Measurements from ENCODE around the gene FBL. TPM values are rescaled to one million over a fixed set of nuclear protein-coding genes. Genes with fewer than 3 reads are reported as not detected.

Gene FBL
- total RNA-seq, 4 donors from 2014 or later: 40.4 to 79.4 (median 67.0) TPM

DNA sequence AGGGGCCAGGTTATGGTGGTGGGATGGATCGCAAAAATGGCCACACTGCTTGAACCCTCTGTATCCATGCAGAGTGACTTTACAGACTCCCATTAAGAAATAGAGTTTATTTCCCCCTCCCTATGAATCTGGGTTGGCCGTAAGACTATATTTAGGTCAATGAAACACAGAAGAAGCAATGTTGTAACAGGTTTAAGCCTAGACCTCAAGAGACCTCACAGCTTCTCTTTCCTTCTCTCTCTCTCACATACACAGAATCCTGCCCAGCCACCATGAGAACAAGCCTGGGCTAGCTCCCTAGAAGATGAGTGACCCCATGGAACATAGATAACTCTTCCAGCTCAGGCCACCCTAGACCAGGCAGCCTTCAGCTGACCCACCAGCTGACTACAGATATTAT is 21.0 kb upstream of the FBL start:
- in situ Hi-C loops (cut with MboI; ENCODE audit: low sequenced_read_pairs in 4 of 4) (no loop called here), intact Hi-C loops (cut with DNase I; ENCODE audit: low total_unique reads) (no loop called here)
- H3K36me3 ChIP-seq: no peaks in the 10 kb centered on the region
- no peak for DNase-seq
- H3K27ac ChIP-seq: no peak overlapping the region
- ATAC-seq: peak in 1 of 2 donors; percentile 94
- TF ChIP-seq, protein P1, sequence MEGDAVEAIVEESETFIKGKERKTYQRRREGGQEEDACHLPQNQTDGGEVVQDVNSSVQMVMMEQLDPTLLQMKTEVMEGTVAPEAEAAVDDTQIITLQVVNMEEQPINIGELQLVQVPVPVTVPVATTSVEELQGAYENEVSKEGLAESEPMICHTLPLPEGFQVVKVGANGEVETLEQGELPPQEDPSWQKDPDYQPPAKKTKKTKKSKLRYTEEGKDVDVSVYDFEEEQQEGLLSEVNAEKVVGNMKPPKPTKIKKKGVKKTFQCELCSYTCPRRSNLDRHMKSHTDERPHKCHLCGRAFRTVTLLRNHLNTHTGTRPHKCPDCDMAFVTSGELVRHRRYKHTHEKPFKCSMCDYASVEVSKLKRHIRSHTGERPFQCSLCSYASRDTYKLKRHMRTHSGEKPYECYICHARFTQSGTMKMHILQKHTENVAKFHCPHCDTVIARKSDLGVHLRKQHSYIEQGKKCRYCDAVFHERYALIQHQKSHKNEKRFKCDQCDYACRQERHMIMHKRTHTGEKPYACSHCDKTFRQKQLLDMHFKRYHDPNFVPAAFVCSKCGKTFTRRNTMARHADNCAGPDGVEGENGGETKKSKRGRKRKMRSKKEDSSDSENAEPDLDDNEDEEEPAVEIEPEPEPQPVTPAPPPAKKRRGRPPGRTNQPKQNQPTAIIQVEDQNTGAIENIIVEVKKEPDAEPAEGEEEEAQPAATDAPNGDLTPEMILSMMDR (IDR thresholded peaks at IDR 0.05 in 4 of 5, conservative IDR thresholded peaks at IDR 0.05 in 1 of 5): no peak
- TF ChIP-seq POLR2A (IDR thresholded peaks at IDR 0.05): no peak
- no peaks in the 10 kb centered on the region for H3K27me3 ChIP-seq
- no peak overlapping the region for H3K4me3 ChIP-seq
- H3K4me1 ChIP-seq: no peaks in the 10 kb centered on the region
- H3K9me3 ChIP-seq: no peaks in the 10 kb centered on the region

GRCh38 chr19:39865953-39866352 is 19.8 kb upstream of the FBL start:
- no peaks in the 10 kb centered on the region for H3K36me3 ChIP-seq
- no peak for DNase-seq
- H3K4me1 ChIP-seq: no peaks in the 10 kb centered on the region
- H3K27me3 ChIP-seq: no peaks in the 10 kb centered on the region
- no peak overlapping the region for H3K27ac ChIP-seq
- TF ChIP-seq, protein P1 (IDR thresholded peaks at IDR 0.05 in 4 of 5, conservative IDR thresholded peaks at IDR 0.05 in 1 of 5): no peak
- TF ChIP-seq POLR2A (IDR thresholded peaks at IDR 0.05): no peak
- no peak overlapping the region for H3K4me3 ChIP-seq
- in situ Hi-C loops (cut with MboI; ENCODE audit: low sequenced_read_pairs in 4 of 4): no loop called here
- H3K9me3 ChIP-seq: no peaks in the 10 kb centered on the region
- ATAC-seq: no peak
- intact Hi-C loops (cut with DNase I; ENCODE audit: low total_unique reads): no loop called here

- H3K27ac ChIP-seq: no peak overlapping the region
- TF ChIP-seq, protein P1 (IDR thresholded peaks at IDR 0.05 in 4 of 5, conservative IDR thresholded peaks at IDR 0.05 in 1 of 5): no peak
- TF ChIP-seq POLR2A (IDR thresholded peaks at IDR 0.05): no peak
- no peaks in the 10 kb centered on the region for H3K4me1 ChIP-seq
- no peak for DNase-seq
- H3K9me3 ChIP-seq: no peaks in the 10 kb centered on the region
- in situ Hi-C loops (cut with MboI; ENCODE audit: low sequenced_read_pairs in 4 of 4) (no loop called here), intact Hi-C loops (cut with DNase I; ENCODE audit: low total_unique reads) (no loop called here)
- no peak overlapping the region for H3K4me3 ChIP-seq
- H3K27me3 ChIP-seq: no peaks in the 10 kb centered on the region
- no peaks in the 10 kb centered on the region for H3K36me3 ChIP-seq
- no peak for ATAC-seq
These were observed 19.0 kb upstream of the FBL start for GRCh38 chr19:39865186-39865585.

GRCh38 chr19:39864118-39864517 is 17.9 kb upstream of the FBL start:
- ATAC-seq: no peak
- H3K27me3 ChIP-seq: no peaks in the 10 kb centered on the region
- DNase-seq: no peak
- H3K4me1 ChIP-seq: no peaks in the 10 kb centered on the region
- H3K9me3 ChIP-seq: no peaks in the 10 kb centered on the region
- H3K4me3 ChIP-seq: no peak overlapping the region
- TF ChIP-seq, protein P1 (IDR thresholded peaks at IDR 0.05 in 4 of 5, conservative IDR thresholded peaks at IDR 0.05 in 1 of 5): no peak
- no peak for TF ChIP-seq POLR2A (IDR thresholded peaks at IDR 0.05)
- in situ Hi-C loops (cut with MboI; ENCODE audit: low sequenced_read_pairs in 4 of 4) (no loop called here), intact Hi-C loops (cut with DNase I; ENCODE audit: low total_unique reads) (no loop called here)
- H3K36me3 ChIP-seq: no peaks in the 10 kb centered on the region
- H3K27ac ChIP-seq: no peak overlapping the region

GRCh38 chr19:39858541-39858940 is 12.4 kb upstream of the FBL start:
- H3K4me1 ChIP-seq: no peaks in the 10 kb centered on the region
- H3K27ac ChIP-seq: no peak overlapping the region
- intact Hi-C loops (cut with DNase I; ENCODE audit: low total_unique reads) (no loop called here), in situ Hi-C loops (cut with MboI; ENCODE audit: low sequenced_read_pairs in 4 of 4) (no loop called here)
- H3K36me3 ChIP-seq: no peaks in the 10 kb centered on the region
- no peak overlapping the region for H3K4me3 ChIP-seq
- H3K9me3 ChIP-seq: no peaks in the 10 kb centered on the region
- H3K27me3 ChIP-seq: peaks cover 0 to 3% (median 0%) of the 10 kb centered on the region in 3 donors
- no peak for DNase-seq
- ATAC-seq: no peak
- no peak for TF ChIP-seq POLR2A (IDR thresholded peaks at IDR 0.05)
- TF ChIP-seq, protein P1 (IDR thresholded peaks at IDR 0.05 in 4 of 5, conservative IDR thresholded peaks at IDR 0.05 in 1 of 5): no peak
